Measurements from ENCODE around the gene TULP4. TPM values are rescaled to one million over a fixed set of nuclear protein-coding genes. Genes with fewer than 3 reads are reported as not detected.
"Not testable (repeated sequence)": the region's sequence is repeated elsewhere in the genome, so short reads cannot be mapped to it uniquely, and the experiment has no call there.

The TULP4 gene
- total and polyA plus RNA-seq, 2 donors (not counting 1 experiment from before 2014, with no cell fraction given) = 16.8 to 88.2 TPM

GRCh38 chr6:158475344-158476302 is 163.4 kb downstream of the TULP4 start:
- no peak overlapping the region for H3K9ac ChIP-seq (ENCODE audit: insufficient read depth, low read length)

GRCh38 chr6:158476389-158476788 is 164.1 kb downstream of the TULP4 start:
- Histone ChIP-seq H3K4me2 (ENCODE audit: extremely low read depth, insufficient read depth, low read length) (no peak overlapping the region), H3K9ac (ENCODE audit: insufficient read depth, low read length) (no peak overlapping the region), H3K79me2 (ENCODE audit: control insufficient read depth, insufficient read depth, low read length) (no peaks in the 10 kb centered on the region), H3K36me3 (ENCODE audit: control insufficient read depth, insufficient read depth, low read length) (no peaks in the 10 kb centered on the region), H4K20me1 (ENCODE audit: control insufficient read depth, extremely low read depth, insufficient read depth, low read length) (no peaks in the 10 kb centered on the region), H2AFZ (ENCODE audit: low read length) (no peak overlapping the region), H3K4me1 (ENCODE audit: control insufficient read depth, extremely low read depth, insufficient read depth, low read length) (peaks cover 5% of the 10 kb centered on the region), H3K4me3 (replicated peaks in 1 of 4; ENCODE audit: control extremely low read depth in 1 of 4, insufficient read depth in 1 of 4, low read depth in 3 of 4, low read length in 4 of 4) (no peak overlapping the region), H3K27ac (ENCODE audit: insufficient read depth, low read length) (no peak overlapping the region), H3K9me3 (ENCODE audit: control insufficient read depth, insufficient read depth, low read depth, low read length) (no peaks in the 10 kb centered on the region), H3K27me3 (ENCODE audit: control insufficient read depth, insufficient read depth, low read length) (no peaks in the 10 kb centered on the region)
- DNase-seq (ENCODE audit: low read depth in 2 of 2) = no peak
- TF ChIP-seq CTCF (conservative IDR thresholded peaks at IDR 0.05 in 1 of 2, IDR thresholded peaks at IDR 0.05 in 1 of 2; ENCODE audit: low read depth in 1 of 2, low read length in 2 of 2) (no peak), EZH2 (IDR thresholded peaks at IDR 0.05; ENCODE audit: low read length, missing control alignments) (no peak)

More at GRCh38 chr6:158475344-158476302, 163.4 kb downstream of the TULP4 start:
- Histone ChIP-seq H3K36me3 (ENCODE audit: control insufficient read depth, insufficient read depth, low read length) (no peaks in the 10 kb centered on the region), H3K4me3 (replicated peaks in 1 of 4; ENCODE audit: control extremely low read depth in 1 of 4, insufficient read depth in 1 of 4, low read depth in 3 of 4, low read length in 4 of 4) (no peak overlapping the region), H3K9me3 (ENCODE audit: control insufficient read depth, insufficient read depth, low read depth, low read length) (no peaks in the 10 kb centered on the region), H3K79me2 (ENCODE audit: control insufficient read depth, insufficient read depth, low read length) (no peaks in the 10 kb centered on the region), H3K27me3 (ENCODE audit: control insufficient read depth, insufficient read depth, low read length) (no peaks in the 10 kb centered on the region), H2AFZ (ENCODE audit: low read length) (no peak overlapping the region), H3K4me1 (ENCODE audit: control insufficient read depth, extremely low read depth, insufficient read depth, low read length) (peaks cover 5% of the 10 kb centered on the region), H3K4me2 (ENCODE audit: extremely low read depth, insufficient read depth, low read length) (no peak overlapping the region), H4K20me1 (ENCODE audit: control insufficient read depth, extremely low read depth, insufficient read depth, low read length) (no peaks in the 10 kb centered on the region), H3K27ac (ENCODE audit: insufficient read depth, low read length) (no peak overlapping the region)
- TF ChIP-seq CTCF (conservative IDR thresholded peaks at IDR 0.05 in 1 of 2, IDR thresholded peaks at IDR 0.05 in 1 of 2; ENCODE audit: low read depth in 1 of 2, low read length in 2 of 2) (no peak), EZH2 (IDR thresholded peaks at IDR 0.05; ENCODE audit: low read length, missing control alignments) (no peak)
- DNase-seq (ENCODE audit: low read depth in 2 of 2) = peak; percentile 55 to 79

GRCh38 chr6:158477722-158478121 is 165.5 kb downstream of the TULP4 start:
- not testable (repeated sequence) for H3K9me3 ChIP-seq (ENCODE audit: control insufficient read depth, insufficient read depth, low read depth, low read length); H2AFZ ChIP-seq (ENCODE audit: low read length); H4K20me1 ChIP-seq (ENCODE audit: control insufficient read depth, extremely low read depth, insufficient read depth, low read length); H3K79me2 ChIP-seq (ENCODE audit: control insufficient read depth, insufficient read depth, low read length); H3K27me3 ChIP-seq (ENCODE audit: control insufficient read depth, insufficient read depth, low read length); H3K27ac ChIP-seq (ENCODE audit: insufficient read depth, low read length); H3K9ac ChIP-seq (ENCODE audit: insufficient read depth, low read length); H3K36me3 ChIP-seq (ENCODE audit: control insufficient read depth, insufficient read depth, low read length); H3K4me3 ChIP-seq (replicated peaks in 1 of 4; ENCODE audit: control extremely low read depth in 1 of 4, insufficient read depth in 1 of 4, low read depth in 3 of 4, low read length in 4 of 4); H3K4me2 ChIP-seq (ENCODE audit: extremely low read depth, insufficient read depth, low read length); DNase-seq (ENCODE audit: low read depth in 2 of 2)
- H3K4me1 ChIP-seq (ENCODE audit: control insufficient read depth, extremely low read depth, insufficient read depth, low read length) = peaks cover 12% of the 10 kb centered on the region

All from fibroblast of lung (primary cell).